CMK (cell line): Measurements from ENCODE around the gene DDB1.

Source experiments
- DNase-seq: peaks from one replicate; pipeline ENCODE4 v3.0.0-alpha.2; 2010; ENCODE audit warnings: low read depth

The DDB1 gene

DNA sequence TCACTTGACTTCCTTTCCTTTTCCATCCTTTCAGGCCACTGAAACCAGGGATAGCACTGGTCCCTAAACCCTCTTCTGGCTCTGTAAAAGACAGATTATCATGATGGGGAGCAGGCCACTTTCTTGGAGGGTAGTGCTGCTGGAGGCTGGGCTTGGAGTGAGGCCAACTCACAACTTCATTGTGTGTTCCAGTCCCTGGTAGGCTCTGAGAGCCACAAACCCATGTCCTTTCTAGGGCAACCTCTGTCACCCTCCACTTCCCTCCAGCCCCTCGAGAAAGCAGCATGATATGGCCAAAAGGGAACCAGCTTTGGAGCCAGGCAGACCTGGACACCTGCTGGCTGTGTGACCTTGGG is 2.4 kb upstream of the DDB1 start:
- DNase-seq, result no peak

DNA sequence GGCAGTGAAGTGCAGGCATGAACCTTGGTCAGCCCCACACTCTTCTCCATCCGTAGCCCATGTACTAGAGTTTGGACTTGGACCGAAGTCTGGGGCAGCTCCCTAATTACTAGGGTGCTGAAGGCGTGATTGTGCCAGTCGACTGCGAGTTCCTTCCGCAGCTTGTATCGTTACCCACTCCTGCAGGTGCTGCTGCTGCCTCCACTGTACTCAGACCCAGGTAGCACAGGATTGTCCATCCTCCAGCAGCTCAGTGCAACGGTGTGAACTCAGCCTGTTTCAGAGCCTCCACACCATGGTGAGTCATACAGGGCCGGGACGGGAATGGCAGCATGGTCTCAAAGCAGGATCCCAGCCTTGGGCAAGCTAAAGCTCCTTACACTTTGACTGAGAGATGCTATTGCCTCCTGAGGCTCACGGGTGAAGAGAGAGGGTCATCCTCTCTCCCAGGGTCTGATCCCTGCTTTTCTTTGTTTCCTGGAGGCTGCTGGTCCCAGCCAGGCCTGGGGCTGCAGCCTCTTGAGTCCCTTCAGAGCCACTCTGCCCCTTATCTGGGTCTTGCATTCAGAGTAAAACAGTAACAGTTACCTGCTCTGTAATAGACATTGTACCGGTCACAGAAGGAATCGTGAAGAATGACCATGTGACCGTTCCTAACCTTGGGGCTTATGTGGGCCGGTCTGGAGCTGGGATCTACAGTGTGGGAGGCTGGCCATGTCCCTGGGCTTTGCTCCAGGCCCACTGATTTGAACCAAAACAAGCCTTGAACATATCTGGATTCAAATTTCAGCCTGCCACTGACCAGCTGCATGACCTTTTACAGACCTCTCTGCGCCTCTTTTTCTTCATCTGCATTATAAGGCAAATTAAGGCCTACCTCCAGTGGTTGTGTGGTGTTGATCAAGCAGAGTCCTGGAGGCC is 1.8 kb upstream of the DDB1 start:
- no peak for DNase-seq

- DNase-seq, result no peak
Observed at GRCh38 chr11:61333550-61334433, 887 bp upstream of the DDB1 start.

- DNase-seq, result no peak
Observed at GRCh38 chr11:61332281-61332796, 566 bp downstream of the DDB1 start.

DNA sequence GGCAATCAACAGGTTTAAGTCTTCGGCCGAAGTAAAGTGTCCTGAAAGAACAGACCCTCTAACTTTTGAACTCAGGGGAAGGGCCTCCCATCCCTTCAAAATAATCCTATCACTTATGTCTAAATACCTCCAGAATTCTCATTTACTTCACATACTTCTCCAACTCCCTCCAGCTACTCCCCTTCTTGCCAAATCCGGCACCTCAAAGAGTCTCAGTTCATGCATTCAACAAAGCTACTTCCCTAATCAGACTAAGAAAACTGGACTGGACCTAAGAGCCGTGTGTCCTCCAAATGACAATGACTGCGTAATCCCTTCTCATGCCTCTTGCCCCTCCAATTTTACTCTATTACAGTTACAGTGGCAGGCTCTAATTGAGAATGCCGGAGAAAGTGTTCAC is 1.3 kb downstream of the DDB1 start:
- DNase-seq, result no peak

GRCh38 chr11:61329871-61330270 is 3.0 kb downstream of the DDB1 start:
- no peak for DNase-seq

GRCh38 chr11:61328351-61328750 is 4.6 kb downstream of the DDB1 start:
- DNase-seq, result no peak

- DNase-seq, result no peak
Observed at GRCh38 chr11:61327669-61328071, 5.2 kb downstream of the DDB1 start.

DNA sequence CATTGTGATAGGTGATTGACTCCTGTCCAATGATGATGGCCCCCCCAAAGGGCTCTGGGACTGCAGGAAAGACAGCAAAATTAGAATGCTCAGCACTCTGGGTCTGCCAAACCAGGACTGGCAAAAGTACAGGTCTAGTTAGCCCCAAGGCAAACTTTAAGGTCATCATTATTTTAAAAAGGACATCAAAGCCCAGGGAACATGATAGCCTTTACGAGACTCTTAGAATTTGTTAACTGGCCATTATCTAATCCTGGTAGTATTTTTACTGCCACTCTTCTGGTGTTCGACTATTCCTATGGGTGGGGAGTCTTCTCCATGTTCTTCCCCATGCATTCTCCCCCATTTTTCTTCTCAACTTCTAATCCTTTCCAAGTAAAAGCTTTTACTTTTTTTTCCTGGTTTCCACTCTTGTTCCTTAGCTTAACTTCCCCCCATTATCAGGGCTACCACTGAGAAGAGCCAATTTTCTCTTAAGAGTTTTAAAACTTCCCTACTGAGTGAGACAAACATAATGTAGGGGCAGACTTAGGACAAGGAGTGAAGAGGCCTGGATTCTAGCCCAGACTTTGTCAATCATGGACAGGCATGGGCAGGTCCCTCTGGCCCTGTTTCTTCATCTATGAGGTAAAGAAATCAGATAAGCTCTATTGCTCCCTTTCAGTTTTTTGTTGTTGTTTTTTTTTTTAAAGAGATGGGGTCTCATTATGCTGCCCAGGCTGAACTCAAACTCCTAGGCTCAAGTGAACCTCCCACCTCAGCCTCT is 7.1 kb downstream of the DDB1 start:
- no peak for DNase-seq

DNA sequence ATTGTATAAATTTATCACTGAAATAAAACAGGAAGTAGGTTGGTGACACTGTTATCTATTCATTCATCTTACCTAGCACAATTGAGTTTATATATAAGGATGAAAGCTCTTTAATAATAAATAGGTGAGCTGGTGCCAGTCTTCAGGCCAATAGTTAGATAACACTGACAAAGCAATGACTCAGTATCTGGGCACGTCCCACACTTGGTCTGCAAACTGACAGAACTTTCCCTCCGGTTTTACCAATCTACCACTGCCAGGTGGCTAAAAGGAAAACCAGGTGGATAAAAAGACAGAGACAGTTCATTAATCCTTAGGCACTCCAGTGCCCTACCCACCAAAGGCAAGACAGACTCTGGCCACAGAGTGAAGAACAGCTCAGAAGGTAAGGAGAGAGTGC is 17.6 kb downstream of the DDB1 start:
- DNase-seq, result no peak

GRCh38 chr11:61310749-61311148 is 22.2 kb downstream of the DDB1 start:
- no peak for DNase-seq

DNA sequence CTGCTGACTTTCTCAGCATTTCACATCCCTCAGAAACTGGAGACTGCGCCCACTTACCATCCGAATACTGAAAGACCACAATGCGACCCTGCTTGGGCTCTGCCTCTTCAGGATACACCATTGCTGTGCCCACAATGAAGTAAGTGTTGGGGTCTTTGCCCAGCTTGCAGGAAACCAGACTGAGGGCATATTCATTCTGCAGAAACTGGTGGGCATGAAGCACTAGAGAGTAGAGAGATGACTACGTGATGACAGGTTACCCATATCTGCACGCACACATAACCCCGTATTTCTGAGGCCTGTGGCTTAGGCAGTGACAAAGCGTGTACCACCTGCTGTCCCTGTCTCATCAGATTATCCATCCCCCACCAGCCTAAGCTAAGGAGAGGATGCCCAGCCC is 23.2 kb downstream of the DDB1 start:
- no peak for DNase-seq

DNA sequence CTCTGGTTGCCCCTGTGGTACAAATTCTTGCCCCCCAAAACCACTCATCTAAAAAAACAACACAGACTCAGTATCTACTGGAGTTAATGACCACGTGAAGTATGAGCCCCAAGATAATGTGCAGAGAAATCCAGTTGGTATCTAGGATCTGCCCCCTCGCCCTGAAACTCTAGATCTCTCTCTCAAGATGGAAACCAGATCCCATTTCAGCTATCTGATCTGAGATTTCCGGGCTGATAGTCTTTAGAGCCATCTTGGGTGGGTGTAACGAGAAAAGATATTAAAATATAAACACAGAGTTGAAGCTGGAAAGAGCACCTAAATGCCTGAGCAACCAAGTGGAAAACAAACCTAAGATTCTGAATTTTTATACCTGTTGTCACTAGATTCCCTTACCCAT is 23.8 kb downstream of the DDB1 start:
- DNase-seq, result no peak

DNA sequence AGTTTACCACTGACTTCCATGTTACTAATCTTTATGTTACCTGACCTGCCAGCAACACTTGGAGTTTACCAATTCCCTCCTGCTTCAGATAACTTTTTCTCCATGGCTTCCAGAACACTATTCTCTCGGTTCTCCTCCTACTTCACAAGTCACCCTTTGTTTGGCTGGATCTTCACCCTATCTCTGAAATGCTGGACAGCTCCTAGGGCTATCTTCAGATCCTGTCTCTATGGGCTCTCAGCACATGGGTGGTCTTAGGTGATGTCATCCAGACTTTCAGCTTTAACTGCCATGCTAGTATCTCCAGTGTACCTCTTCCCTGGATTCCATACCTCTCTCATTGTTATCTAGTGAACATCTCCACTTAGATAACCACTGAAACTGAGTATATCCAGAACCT is 25.6 kb downstream of the DDB1 start:
- DNase-seq, result no peak

- DNase-seq, result no peak
Observed at GRCh38 chr11:61306221-61306620, 26.7 kb downstream of the DDB1 start.

GRCh38 chr11:61305417-61305816 is 27.5 kb downstream of the DDB1 start:
- no peak for DNase-seq

GRCh38 chr11:61303725-61304124 is 29.2 kb downstream of the DDB1 start:
- no peak for DNase-seq

- DNase-seq, result no peak
Observed at GRCh38 chr11:61302550-61302949, 30.4 kb downstream of the DDB1 start.

GRCh38 chr11:61298663-61299244 is 34.2 kb downstream of the DDB1 start:
- no peak for DNase-seq

DNA sequence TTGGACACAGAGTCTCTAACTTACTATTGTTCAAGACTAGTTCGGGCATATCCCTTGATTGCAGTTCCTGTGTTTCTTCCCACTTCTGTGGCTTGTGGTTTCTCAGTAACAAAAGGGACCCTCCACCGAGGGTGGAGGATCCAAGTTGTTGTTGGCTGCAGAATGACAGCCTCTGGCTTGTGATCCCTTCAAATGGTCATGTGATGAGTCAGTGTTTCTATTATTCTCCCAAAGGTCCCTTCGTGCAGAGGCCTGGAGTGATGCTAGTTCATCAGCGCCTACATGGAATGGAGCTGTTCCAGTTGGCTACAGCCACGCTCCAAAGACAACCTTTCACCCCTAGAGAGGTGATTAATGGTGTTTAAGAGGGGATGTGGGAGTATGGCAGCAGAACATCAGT is 35.2 kb downstream of the DDB1 start:
- DNase-seq, result no peak

DNA sequence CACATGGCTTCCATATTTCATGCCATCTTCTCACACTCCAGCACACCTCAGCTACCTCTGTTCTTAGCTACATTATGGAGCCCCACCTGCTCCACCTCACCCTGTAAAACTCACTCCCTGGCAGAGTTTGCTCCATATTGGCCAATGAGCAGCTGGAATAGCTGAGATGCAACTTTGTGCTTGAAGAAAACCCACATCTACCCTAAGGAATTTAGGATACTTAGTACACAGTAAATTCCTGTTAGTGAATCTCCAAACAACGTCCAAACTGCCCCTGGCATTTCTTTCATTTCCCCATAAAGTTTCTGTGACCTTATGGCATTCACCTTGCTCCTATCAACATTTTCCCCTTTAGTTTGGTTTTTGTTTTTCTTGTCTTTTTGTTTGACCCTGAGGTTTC is 35.6 kb downstream of the DDB1 start:
- no peak for DNase-seq

- DNase-seq, result no peak
Observed at GRCh38 chr11:61295596-61295926, 37.3 kb downstream of the DDB1 start.
